Effector CD4-positive, alpha-beta T cell (primary cell): ENCODE data around the gene SLC44A1.

Source experiments
- DNase-seq: peaks from one replicate; pipeline ENCODE4 v3.0.0-alpha.2; 2020

SLC44A1 gene

DNA sequence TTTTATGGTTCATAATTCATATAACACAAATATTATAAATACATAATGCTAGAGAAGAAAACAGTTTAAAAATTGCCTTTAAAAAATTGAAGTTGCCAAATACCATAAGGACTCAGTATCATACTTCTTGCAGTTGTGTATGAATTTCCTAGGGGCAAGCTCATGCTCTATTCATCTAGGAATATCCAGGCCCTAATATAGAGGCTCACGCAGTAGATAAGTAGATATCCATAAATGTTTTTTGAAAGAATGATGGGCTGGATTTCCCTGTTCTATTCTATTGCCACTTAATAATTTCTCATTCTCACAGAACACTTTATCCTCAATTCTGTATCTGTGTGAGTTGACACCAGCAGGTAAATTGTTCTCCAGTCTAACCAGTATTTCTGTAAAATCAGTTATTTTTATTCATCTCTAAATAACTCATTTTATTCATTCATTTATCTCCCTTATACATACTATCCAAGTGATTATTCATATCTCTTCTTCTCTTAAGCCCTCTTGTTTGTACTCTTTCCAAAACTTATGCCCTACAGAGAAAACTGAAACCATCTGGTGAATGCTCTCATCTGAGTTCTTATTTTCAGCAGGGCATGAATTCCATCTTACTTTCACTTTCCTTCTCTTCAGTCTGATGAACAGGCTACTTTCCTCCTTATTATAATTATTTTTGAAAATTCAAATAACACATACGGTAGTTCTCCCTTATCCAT is 97.1 kb downstream of the SLC44A1 start:
- DNase-seq = no peak

DNA sequence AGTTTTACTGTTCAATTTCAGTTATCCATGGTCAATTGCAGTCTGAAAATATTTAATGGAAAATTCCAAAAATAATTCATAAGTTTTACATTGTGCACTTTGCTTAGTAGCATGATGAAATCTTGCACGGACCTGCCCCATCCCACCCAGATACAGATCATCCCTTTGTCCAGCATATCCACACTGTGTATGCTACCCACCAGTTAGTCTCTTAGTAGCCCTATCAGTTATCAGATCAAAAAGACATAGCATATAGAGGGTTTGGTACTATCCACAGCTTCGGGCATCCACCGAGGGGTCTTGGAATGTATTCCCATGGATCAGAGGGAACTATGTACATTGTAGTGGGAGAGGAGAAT is 97.7 kb downstream of the SLC44A1 start:
- DNase-seq = no peak

DNA sequence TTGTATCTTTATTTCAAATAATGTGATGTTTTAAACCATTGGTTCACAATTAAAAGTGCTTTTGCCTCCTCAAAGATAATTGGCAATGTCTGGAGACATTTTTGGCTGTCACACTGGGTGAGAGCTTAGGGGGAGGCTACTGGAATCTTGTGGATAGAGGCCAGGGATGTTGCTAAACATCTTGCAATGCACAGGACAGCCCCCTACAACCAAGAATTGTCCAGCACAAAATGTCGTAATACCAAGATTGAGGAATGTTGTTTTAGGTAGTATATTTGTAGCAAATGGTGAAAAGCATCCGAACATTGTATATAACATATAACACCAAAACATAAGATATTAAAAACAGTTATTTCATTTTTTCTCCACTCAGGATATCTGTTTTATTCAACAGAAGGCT is 99.8 kb downstream of the SLC44A1 start:
- DNase-seq = no peak

DNA sequence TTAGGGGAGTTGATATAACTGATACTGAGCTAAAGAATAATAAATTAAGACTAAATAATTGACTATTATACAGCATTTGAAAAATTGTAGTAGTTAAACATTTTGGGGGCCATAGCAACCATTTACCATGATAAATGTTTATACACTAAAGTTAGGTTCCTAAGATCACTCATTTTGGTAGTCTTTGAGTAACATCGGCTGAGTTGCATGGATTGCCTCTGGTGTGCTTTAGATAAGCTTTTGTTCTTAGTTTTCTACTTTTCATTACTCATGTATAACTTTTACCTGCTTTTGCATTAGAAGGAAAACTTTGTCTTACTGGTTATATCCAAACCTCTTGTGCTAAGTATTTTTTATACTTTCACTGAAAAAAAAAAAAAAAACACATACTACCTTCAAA is 101.2 kb downstream of the SLC44A1 start:
- DNase-seq = no peak

DNA sequence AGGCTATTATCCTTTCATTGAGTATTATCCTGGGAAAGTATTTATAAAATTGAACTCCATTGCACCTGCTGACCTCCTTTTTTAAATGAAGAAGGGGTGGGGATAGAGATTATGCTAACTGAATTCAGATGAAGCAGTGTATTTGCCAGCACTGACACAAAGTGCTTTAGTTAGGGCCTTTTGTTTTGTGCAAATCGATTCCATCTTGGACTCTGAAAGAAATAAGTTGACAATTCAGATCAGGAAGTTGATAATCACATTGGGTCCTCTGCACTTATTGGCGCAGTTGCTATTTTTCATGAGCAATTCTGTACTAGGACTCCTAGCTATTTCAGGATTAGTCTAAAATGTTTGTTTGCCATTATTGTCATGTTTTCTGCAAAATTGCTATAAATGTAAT is 101.8 kb downstream of the SLC44A1 start:
- no peak for DNase-seq

DNA sequence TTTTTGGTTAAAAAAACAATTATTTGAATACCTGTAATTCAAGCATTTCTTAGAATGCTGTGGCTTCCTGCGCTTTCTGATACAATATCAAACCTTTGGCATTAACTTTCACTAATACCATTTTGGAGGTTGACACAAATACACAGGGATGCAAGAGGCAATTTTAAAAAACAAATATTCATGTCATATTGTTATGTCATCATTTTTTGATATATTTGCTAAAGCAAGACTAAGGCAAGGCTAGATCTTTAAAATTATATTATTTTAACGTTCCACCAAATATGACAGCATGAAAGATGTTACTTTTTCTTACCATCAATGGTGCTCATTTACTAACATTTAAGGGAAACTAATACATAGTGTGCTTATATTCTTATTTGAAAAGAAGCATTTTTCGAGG is 110.0 kb downstream of the SLC44A1 start:
- DNase-seq = no peak

DNA sequence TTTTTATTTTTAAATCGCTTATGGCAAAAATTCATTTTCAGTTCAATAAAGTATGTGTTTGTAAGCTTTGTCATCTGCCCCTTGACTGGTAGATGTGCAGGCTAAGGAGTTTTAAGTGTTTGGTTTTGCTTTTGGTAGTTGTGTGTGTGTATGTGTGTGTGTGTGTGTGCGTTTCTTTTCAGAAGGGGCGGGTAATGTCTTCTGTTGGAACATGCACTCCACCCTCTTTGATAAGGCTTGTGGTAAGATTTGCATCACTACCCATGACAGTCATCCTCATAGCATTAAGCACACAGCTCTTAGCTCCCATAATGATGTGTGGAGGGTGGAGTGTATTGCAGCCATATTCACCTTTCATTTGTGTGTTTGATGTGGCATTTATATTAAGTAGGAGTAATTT is 111.3 kb downstream of the SLC44A1 start:
- no peak for DNase-seq

DNA sequence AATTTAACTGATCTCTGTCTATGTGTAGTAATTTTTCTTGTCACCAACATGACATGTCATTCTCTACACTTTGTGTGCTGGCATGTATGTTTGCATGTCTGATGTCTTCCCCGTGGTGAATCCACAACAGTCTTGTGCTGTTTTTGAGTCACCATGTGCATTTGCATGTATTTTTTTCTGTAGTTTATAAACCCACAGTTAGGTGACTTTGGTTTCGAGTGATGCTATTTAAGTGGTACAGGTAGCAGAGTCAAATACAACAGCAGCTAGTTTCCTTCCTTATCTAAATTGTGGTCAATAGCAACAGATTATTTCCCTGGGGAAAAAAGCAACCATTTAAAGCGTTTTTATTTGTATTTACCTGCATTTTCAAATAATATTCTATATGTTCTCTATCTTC is 113.5 kb downstream of the SLC44A1 start:
- no peak for DNase-seq

DNA sequence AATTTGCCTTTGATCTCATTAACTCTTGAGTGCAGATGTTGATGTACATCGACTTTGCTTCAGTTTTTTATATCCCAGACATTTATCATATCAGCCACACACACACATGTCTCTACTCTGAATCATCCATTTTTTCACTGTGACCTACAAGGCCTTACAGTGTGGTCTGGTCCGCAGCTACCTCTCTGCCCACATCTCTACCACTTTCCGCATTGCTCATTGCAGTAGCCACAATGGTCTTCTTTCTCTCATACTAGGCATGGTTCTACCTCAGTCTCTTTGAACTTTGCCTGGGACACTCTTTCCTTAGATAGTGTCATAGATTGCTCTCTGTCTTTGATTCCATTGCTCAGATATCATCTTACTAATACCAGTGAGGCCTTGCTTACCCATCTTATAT is 115.4 kb downstream of the SLC44A1 start:
- DNase-seq = no peak

DNA sequence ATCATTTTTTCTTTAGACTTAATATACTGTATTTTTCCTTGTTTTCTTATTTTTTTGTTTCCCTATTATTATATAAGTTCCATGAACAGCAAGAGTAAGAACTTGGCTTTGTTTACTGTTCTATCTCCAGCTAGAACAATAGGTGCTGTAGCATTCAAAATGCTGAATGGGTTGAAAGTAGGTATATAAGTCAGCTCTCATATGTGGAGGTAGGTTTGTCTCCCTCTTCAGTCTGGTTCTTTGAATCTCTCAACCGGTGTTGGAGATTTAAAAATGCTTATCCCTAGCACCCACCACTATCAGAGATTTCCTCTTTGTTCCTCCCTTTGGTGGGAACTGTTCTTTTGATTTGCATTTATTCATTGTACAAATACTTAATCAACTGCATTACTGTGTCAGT is 115.9 kb downstream of the SLC44A1 start:
- no peak for DNase-seq

DNA sequence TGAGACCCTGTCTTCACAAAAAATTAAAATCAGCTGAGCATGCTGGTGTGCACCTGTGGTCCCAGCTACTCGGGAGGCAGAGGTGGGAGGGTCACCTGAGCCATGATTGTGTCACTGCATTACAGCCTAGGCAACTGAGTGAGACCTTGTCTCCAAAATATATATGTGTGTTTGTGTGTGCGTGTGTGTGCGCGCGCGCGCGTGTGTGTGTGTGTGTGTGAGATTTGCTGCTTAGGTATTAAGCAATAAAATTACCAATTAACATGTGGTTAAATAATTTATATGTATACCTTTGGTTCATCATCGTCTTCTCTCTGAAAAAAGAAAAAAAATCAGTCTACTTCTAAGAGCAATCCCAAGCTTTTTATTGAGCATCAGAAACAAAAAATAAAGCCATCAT is 117.4 kb downstream of the SLC44A1 start:
- no peak for DNase-seq

DNA sequence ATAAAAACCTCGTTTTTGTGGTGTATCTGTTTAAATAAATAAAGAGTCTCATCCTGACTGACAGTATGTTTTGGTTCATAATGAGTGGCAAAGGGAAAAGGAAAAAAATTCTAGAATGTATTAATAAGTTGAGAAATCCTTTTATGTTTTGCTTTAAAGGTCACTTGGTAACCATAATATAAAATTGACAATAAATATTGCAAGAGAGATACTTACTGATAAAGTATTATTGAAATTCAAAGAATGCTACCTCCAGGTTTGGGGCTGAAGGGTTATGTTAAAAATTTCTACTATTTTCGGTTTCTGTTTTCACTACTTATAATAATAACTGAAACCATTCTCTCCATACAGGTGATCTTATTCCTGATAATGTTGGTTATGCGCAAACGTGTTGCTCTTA is 118.0 kb downstream of the SLC44A1 start:
- DNase-seq = no peak

DNA sequence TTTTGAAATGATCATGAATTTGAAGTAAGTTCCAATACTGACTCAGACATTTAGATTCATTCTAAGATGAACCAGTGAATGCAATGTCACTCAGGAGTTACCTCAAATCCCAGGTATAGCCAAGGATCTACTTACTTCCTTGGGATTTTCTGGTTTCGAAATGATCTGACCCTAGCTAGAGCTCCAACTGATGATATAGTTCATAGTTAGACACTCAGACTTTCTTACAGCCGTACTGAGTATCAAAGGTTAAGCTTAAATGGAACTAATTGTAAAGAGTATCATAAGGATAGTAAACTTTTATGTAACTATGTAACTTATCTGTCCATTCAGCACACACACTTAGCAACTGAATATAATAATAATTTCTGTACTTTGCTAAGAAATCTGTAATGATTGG is 119.4 kb downstream of the SLC44A1 start:
- no peak for DNase-seq

DNA sequence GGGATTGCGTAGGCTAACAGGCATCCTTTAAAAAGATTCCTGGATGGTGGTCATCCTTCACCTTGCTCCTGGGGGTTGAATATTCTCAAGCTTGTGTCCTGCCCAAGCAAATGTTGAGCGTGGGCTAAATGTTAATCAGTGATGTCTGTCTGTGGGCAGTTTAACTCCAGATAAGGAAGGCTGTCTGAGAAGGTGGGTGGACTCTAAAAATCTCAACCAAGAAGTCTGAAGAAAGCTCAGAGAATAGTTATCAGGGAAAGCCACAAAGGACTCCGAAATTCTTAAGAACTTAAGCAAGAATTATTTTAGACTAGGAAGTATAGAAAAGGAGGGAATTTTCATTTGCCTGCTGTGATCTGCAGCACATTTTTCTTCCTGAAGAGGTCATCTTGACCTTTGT is 125.5 kb downstream of the SLC44A1 start:
- no peak for DNase-seq

DNA sequence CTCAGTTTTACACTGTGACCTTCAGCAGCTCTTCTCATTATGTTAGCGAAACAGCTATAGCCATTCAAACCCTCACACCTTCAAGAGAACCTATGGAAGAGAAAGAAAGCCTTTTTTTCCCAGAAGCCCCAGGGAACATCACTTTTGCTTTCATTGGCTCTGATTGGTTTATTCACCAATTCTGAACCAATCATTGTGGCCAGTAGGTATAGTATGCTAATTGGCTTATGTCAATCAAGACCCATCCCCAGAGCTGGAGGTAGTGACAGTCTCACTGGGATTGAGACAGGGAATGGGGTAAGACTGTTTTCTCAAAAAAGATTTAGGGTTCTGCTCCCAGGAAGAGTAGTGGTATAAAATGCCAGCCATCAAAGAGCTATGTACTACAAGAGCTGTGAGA is 129.3 kb downstream of the SLC44A1 start:
- DNase-seq = no peak

DNA sequence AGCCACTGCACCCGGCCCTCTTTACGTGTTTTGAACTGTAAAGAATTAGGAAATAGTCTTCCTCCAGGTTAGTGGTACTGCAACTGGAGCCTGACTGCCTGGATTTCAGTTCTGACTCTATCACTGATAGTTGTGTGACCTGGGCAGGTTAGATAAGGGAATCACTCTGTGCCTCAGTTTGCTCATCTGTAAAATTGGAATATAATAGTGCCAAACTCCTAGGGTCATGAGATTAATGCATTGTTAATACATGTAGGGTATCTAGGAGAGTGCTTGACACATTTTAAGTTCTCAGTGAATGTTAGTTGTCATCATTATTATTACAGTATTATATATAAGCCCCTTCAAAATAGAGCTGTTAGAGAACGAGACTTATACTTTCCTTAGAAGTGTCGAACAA is 130.9 kb downstream of the SLC44A1 start:
- no peak for DNase-seq

DNA sequence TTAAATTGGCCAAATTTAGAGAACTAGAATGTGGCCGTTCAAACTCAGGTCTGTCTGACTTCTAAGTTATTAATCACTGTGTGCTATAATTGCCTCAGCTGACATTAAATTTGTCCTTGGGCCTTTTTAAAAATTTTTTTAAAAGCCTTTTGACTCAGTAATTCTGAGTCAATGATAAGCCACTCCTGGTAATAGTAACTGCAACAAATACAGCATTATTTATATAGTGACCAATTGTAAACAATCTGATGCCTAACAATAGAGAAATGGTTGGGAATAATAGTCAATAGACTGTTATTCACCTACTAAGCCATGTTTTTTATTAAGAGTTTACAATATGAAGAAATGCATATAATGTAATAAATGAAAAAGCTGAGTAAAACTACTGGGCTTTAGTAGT is 132.4 kb downstream of the SLC44A1 start:
- DNase-seq = no peak

DNA sequence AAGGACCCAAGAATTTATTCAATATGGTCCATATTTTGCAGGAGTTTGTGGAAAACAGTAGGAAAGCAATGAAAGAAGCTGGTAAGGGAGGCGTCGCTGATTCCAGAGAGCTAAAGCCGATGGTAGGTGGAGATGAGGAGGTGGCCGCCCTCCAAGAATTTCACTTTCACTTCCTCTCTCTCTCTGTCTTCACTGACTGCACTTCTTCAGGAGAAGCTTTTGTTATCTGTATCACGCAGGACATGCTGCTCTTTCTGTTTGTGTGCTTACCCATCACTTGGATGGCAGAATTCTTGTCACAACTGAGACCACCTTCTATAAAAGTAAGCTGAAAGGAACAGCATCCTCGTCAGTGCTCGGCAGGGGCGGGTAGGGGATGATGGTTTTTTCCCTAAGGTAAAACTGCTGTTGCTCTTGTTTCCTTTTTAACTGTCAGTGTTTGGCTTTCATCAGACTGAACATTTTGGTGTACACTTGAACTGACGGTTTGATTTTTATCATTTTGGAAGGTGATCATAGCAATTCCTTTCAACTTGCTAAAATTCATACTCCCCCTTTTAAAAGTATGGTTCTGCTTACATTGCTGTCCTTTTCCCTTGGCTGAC is 141.0 kb downstream of the SLC44A1 start:
- no peak for DNase-seq

DNA sequence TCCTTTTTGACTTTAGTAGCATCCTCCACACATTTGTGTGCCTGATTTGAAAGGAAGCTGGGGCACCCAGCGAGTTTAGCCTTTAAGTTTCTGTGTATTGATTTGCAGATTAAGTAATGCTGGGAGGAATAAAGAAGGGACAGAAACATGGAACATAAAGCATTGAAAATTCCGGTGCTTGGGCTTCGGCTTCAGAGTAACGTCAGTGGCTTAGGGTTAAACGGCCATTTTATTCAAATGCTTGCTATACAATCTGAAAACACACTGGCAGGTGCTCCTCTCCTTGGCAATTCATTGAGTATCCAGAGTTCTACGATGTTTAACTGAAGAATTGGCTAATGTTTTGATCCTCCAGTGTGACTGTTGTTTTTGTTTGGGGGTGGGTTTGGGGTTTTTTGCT is 145.3 kb downstream of the SLC44A1 start:
- no peak for DNase-seq

DNA sequence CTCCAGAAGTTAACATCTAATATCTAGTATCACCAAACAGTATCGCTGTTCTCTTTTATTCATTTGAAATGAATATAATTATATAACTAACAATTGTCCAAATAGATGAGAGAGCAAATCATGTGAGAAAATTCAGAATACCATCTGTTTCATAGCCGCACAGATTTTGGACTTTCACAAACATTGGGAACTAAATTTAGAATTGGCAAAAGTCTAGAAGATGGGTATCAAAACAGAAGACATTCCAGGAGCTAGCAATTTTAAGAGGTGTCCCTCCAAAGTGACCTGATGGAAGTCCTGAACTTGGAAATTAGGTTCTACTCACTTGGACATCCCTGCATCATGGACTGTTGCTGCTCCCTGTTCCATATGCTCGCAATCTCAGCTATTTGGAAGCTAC is 146.4 kb downstream of the SLC44A1 start:
- no peak for DNase-seq

DNA sequence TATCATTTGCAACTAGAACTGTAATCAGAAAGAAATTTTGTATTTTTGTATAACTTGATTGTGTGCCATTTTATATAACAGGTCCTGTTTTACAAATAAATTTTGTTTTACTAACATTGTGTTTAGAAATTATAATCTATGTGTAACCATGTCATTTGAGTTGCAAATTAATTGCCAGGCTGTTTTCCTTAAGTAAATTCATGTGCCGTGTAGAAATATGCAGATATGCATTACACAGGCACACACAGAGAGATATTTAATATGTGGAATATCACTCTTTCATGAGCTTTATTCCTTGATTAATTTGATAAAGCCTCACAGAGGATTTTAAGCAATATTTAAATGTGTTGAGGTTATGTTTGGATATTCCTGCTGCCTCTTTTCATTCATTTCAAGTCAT is 146.8 kb downstream of the SLC44A1 start:
- no peak for DNase-seq

DNA sequence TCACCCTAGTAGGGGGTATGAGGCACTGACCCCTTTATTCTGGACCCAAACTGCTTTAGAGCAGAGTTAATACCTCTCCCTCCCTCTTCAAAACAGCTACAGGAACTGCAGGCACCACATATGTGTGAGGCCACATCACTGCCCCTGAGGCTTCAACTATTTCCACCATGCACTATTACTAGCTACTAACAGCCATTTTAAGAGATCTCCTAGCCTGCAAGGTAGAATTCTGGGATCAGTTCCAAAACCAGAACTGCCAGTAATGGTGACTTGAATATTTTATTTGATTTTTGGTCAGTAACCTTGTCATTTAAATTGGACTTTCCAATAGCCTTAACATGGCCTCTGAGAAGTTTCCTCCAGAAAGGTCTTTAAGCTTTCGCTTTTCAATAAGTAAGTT is 148.1 kb downstream of the SLC44A1 start:
- DNase-seq = no peak

DNA sequence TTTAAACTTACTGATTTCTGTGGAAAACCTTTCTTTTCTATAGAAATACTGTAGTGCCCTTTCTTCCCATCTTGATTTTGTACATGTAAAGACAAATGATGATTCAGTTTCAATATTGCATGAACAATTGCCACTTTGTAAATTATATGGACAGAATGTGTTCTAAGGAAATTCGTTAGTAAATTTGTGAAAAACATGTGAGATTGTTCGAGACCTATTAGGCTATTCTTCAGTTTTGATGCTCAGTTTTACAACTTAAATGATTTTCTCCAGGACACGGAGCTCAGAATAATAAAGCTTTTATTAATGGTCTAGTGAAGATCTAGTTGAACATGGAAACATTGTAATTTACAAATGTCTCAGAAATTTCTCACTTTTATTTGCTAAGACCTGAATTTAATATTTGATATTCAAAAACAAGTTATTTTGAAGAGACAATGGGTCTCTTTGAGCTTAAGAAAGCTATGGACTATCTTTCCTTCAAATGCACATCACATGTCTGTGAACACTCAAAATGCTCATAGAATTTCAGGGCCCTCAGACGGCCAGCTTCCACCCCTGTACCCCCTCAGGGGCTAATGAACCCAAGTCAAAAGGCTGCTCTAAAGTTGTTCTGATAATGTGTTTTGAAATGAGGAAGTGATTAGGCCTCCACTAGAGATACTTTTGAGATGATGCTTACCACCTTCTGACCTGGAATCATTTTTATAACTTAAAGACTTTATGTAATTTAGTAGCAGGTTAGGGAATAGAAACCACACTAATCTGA is 149.3 kb downstream of the SLC44A1 start:
- DNase-seq = no peak

DNA sequence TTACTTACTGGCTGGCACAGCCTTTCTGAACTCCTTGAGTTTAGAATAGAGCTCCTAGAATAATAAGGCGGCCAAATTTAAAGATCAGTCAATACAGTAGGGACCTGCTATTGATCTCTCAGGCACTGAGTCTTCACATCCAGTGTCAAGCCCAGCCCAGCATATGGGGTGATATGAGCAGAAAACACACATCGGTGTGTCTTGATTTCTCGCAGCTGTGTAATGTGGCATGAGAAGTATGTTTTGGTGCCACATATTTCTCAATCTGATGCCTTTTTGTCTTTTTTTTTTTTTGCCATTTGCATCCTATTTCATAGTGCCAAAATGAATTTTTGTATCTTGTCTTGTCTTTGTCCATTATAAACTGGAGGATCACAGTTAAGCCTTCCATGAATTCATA is 152.0 kb downstream of the SLC44A1 start:
- DNase-seq = no peak

DNA sequence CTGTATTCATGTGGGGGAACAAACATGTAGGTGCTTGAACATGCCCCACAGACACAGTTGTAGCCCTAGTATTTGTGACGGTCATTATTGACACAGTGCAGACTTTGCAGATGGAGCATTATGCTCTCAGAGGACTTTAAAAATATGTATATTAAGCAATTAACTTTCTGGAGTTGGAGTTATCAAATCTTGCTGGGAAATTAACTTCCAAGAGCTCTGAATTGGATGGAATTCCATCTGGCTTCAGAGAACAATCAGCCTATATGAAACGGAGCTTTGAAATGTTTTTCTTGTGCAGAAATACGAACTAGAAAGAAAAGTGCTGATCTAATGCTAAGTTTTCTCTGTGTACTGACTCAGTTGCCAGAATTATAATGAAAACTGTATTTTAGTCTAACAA is 152.4 kb downstream of the SLC44A1 start:
- no peak for DNase-seq
